ENCODE results near the gene FARSB. TPM values are rescaled to one million over a fixed set of nuclear protein-coding genes. Genes with fewer than 3 reads are reported as not detected.

Gene FARSB
- total RNA-seq, 1 donor from 2014 or later: 25.0 TPM

GRCh38 chr2:222643134-222643533, 12.8 kb downstream of the FARSB start:
- DNase-seq (ENCODE audit: low spot score): no peak

GRCh38 chr2:222641336-222641735, 14.6 kb downstream of the FARSB start:
- Mint-ChIP-seq H3K9me3 (no peaks in the 10 kb centered on the region), H3K4me1 (no peaks in the 10 kb centered on the region), H3K36me3 (peaks cover 22% of the 10 kb centered on the region), H3K4me3 (no peak overlapping the region), H3K27ac (no peak overlapping the region), H3K27me3 (ENCODE audit: insufficient read depth, low read depth) (no peaks in the 10 kb centered on the region)
- Histone ChIP-seq H3K27me3 (no peaks in the 10 kb centered on the region), H2AFZ (replicated peaks) (no peak overlapping the region), H3F3A (ENCODE audit: low read depth) (peaks cover 3% of the 10 kb centered on the region), H3K4me1 (no peaks in the 10 kb centered on the region), H3K9ac (no peak overlapping the region), H3K4me2 (no peak overlapping the region), H3K4me3 (no peak overlapping the region), H3K9me3 (ENCODE audit: low read depth) (no peaks in the 10 kb centered on the region), H4K20me1 (ENCODE audit: low read depth) (no peaks in the 10 kb centered on the region), H3K79me2 (ENCODE audit: low read depth) (no peaks in the 10 kb centered on the region), H3K27ac (no peak overlapping the region), H3K36me3 (peaks cover 26% of the 10 kb centered on the region)
- TF ChIP-seq EZH2phosphoT487 (IDR thresholded peaks at IDR 0.05) (no peak), EZH2 (IDR thresholded peaks at IDR 0.05) (no peak), CTCF (IDR thresholded peaks at IDR 0.05) (no peak)
- DNase-seq (ENCODE audit: low spot score): no peak

More at GRCh38 chr2:222643134-222643533, 12.8 kb downstream of the FARSB start:
- peaks cover 26% of the 10 kb centered on the region for H3K36me3 ChIP-seq
- peaks cover 18% of the 10 kb centered on the region for H3K36me3 Mint-ChIP-seq
- H3K27ac ChIP-seq: no peak overlapping the region
- no peak overlapping the region for H2AFZ ChIP-seq (replicated peaks)
- H3K9me3 Mint-ChIP-seq: no peaks in the 10 kb centered on the region
- no peak overlapping the region for H3K9ac ChIP-seq
- H3K4me3 Mint-ChIP-seq: no peak overlapping the region
- H4K20me1 ChIP-seq (ENCODE audit: low read depth): no peaks in the 10 kb centered on the region
- H3F3A ChIP-seq (ENCODE audit: low read depth): peaks cover 3% of the 10 kb centered on the region
- no peaks in the 10 kb centered on the region for H3K4me1 ChIP-seq
- no peaks in the 10 kb centered on the region for H3K79me2 ChIP-seq (ENCODE audit: low read depth)
- no peaks in the 10 kb centered on the region for H3K4me1 Mint-ChIP-seq
- TF ChIP-seq EZH2 (IDR thresholded peaks at IDR 0.05): no peak
- no peak for TF ChIP-seq EZH2phosphoT487 (IDR thresholded peaks at IDR 0.05)
- TF ChIP-seq CTCF (IDR thresholded peaks at IDR 0.05): no peak
- H3K4me3 ChIP-seq: no peak overlapping the region
- no peaks in the 10 kb centered on the region for H3K9me3 ChIP-seq (ENCODE audit: low read depth)
- no peaks in the 10 kb centered on the region for H3K27me3 ChIP-seq
- no peak overlapping the region for H3K4me2 ChIP-seq
- no peak overlapping the region for H3K27ac Mint-ChIP-seq
- H3K27me3 Mint-ChIP-seq (ENCODE audit: insufficient read depth, low read depth): no peaks in the 10 kb centered on the region

GRCh38 chr2:222637067-222637466, 18.8 kb downstream of the FARSB start:
- peaks cover 30% of the 10 kb centered on the region for H3K36me3 Mint-ChIP-seq
- TF ChIP-seq EZH2 (IDR thresholded peaks at IDR 0.05): no peak
- TF ChIP-seq EZH2phosphoT487 (IDR thresholded peaks at IDR 0.05): no peak
- TF ChIP-seq CTCF (IDR thresholded peaks at IDR 0.05): no peak
- H3K27me3 ChIP-seq: no peaks in the 10 kb centered on the region

More at GRCh38 chr2:222637067-222637466, 18.8 kb downstream of the FARSB start:
- Mint-ChIP-seq H3K4me3 (no peak overlapping the region), H3K27ac (no peak overlapping the region), H3K4me1 (no peaks in the 10 kb centered on the region), H3K9me3 (no peaks in the 10 kb centered on the region), H3K27me3 (ENCODE audit: insufficient read depth, low read depth) (no peaks in the 10 kb centered on the region)
- Histone ChIP-seq H3K4me2 (no peak overlapping the region), H3K4me3 (no peak overlapping the region), H3F3A (ENCODE audit: low read depth) (no peaks in the 10 kb centered on the region), H4K20me1 (ENCODE audit: low read depth) (no peaks in the 10 kb centered on the region), H3K4me1 (no peaks in the 10 kb centered on the region), H3K9me3 (ENCODE audit: low read depth) (no peaks in the 10 kb centered on the region), H3K36me3 (peaks cover 32% of the 10 kb centered on the region), H2AFZ (replicated peaks) (no peak overlapping the region), H3K9ac (no peak overlapping the region), H3K79me2 (ENCODE audit: low read depth) (no peaks in the 10 kb centered on the region), H3K27ac (no peak overlapping the region)
- no peak for DNase-seq (ENCODE audit: low spot score)

All from neural progenitor cell (in vitro differentiated cells).